Measurements from ENCODE around the gene FAM131C.
"Not testable (repeated sequence)": the region's sequence is repeated elsewhere in the genome, so short reads cannot be mapped to it uniquely, and the experiment has no call there.

Gene FAM131C

GRCh38 chr1:16046842-16047241 is 26.6 kb downstream of the FAM131C start:
- H3K9me3 ChIP-seq: no peaks in the 10 kb centered on the region

GRCh38 chr1:16043950-16044349 is 29.5 kb downstream of the FAM131C start:
- peaks cover 0 to 8% (median 7%) of the 10 kb centered on the region in 4 donors for H3K4me1 ChIP-seq
- H3K27ac ChIP-seq: no peak overlapping the region
- no peaks in the 10 kb centered on the region for H3K36me3 ChIP-seq
- intact Hi-C loops (cut with DNase I; ENCODE audit: low total_unique reads): no loop called here
- H3K9me3 ChIP-seq: no peaks in the 10 kb centered on the region
- TF ChIP-seq, protein P1, sequence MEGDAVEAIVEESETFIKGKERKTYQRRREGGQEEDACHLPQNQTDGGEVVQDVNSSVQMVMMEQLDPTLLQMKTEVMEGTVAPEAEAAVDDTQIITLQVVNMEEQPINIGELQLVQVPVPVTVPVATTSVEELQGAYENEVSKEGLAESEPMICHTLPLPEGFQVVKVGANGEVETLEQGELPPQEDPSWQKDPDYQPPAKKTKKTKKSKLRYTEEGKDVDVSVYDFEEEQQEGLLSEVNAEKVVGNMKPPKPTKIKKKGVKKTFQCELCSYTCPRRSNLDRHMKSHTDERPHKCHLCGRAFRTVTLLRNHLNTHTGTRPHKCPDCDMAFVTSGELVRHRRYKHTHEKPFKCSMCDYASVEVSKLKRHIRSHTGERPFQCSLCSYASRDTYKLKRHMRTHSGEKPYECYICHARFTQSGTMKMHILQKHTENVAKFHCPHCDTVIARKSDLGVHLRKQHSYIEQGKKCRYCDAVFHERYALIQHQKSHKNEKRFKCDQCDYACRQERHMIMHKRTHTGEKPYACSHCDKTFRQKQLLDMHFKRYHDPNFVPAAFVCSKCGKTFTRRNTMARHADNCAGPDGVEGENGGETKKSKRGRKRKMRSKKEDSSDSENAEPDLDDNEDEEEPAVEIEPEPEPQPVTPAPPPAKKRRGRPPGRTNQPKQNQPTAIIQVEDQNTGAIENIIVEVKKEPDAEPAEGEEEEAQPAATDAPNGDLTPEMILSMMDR (IDR thresholded peaks at IDR 0.05): no peak
- no peak overlapping the region for H3K4me3 ChIP-seq
- H3K27me3 ChIP-seq: no peaks in the 10 kb centered on the region
- no peak for DNase-seq

More at GRCh38 chr1:16046842-16047241, 26.6 kb downstream of the FAM131C start:
- Histone ChIP-seq H3K27me3 (no peaks in the 10 kb centered on the region), H3K36me3 (no peaks in the 10 kb centered on the region), H3K27ac (no peak overlapping the region), H3K4me1 (peaks cover 0 to 11% (median 9%) of the 10 kb centered on the region in 4 donors), H3K4me3 (no peak overlapping the region)
- no peak for DNase-seq
- intact Hi-C loops (cut with DNase I; ENCODE audit: low total_unique reads): no loop called here
- TF ChIP-seq, protein P1 (IDR thresholded peaks at IDR 0.05): no peak

DNA sequence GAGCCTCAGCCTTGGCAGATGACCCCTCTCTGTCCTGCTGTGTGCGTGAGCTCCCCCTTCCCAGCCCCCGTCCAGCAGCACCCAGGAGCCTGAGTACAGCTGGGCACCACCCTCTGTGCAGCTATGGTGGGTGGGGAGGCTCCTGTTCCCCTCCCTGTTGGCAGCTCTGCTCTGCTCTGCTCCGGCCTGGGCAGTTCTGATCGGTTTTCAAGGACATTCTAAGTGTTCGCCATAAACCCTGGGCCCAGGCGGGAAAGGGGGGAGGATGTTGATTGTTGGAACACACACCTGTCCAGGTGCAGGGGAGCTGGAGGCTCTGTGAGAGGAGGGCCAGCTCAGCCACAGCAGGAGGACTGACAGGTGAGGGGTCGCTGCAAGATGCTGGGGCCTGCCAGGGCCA is 29.9 kb downstream of the FAM131C start, which contains the start of gene CLCNKB:
Gene CLCNKB, plus strand, starts transcription at position 262 of the 400 bp plus-strand sequence. CDS start 711 bp downstream, outside the sequence.
- H3K9me3 ChIP-seq: no peaks in the 10 kb centered on the region
- H3K4me3 ChIP-seq: no peak within 1 kb of the TSS
- TF ChIP-seq, protein P1 (IDR thresholded peaks at IDR 0.05): no peak
- no peaks in the 10 kb centered on the region for H3K27me3 ChIP-seq
- intact Hi-C loops (cut with DNase I; ENCODE audit: low total_unique reads): no loop called here
- no peaks in the 10 kb centered on the region for H3K36me3 ChIP-seq
- H3K4me1 ChIP-seq: peaks cover 0 to 4% (median 2%) of the 10 kb centered on the region in 4 donors
- no peak for DNase-seq
- no peak within 1 kb of the TSS for H3K27ac ChIP-seq

- H3K27me3 ChIP-seq; H3K9me3 ChIP-seq; DNase-seq; H3K4me3 ChIP-seq; H3K27ac ChIP-seq; H3K4me1 ChIP-seq; intact Hi-C loops (cut with DNase I; ENCODE audit: low total_unique reads); H3K36me3 ChIP-seq: not testable (repeated sequence)
Measured at GRCh38 chr1:16042654-16043053, 30.8 kb downstream of the FAM131C start.

- no peaks in the 10 kb centered on the region for H3K27me3 ChIP-seq
- intact Hi-C loops (cut with DNase I; ENCODE audit: low total_unique reads): no loop called here
- H3K4me1 ChIP-seq: no peaks in the 10 kb centered on the region
- H3K27ac ChIP-seq: no peak overlapping the region
- DNase-seq: no peak
- H3K9me3 ChIP-seq: no peaks in the 10 kb centered on the region
- H3K36me3 ChIP-seq: no peaks in the 10 kb centered on the region
- TF ChIP-seq, protein P1 (IDR thresholded peaks at IDR 0.05): no peak
- H3K4me3 ChIP-seq: no peak overlapping the region
Measured at GRCh38 chr1:16042096-16042495, 31.4 kb downstream of the FAM131C start.

- no peak for DNase-seq
- no peaks in the 10 kb centered on the region for H3K4me1 ChIP-seq
- H3K4me3 ChIP-seq: no peak overlapping the region
- H3K27ac ChIP-seq: no peak overlapping the region
- H3K9me3 ChIP-seq: no peaks in the 10 kb centered on the region
- TF ChIP-seq, protein P1 (IDR thresholded peaks at IDR 0.05): no peak
- H3K36me3 ChIP-seq: no peaks in the 10 kb centered on the region
- intact Hi-C loops (cut with DNase I; ENCODE audit: low total_unique reads): no loop called here
- H3K27me3 ChIP-seq: no peaks in the 10 kb centered on the region
Measured at GRCh38 chr1:16041200-16041599, 32.3 kb downstream of the FAM131C start.

GRCh38 chr1:16039871-16040270 is 33.6 kb downstream of the FAM131C start:
- H3K27me3 ChIP-seq; H3K27ac ChIP-seq; H3K36me3 ChIP-seq; H3K4me1 ChIP-seq; H3K9me3 ChIP-seq; H3K4me3 ChIP-seq; DNase-seq; intact Hi-C loops (cut with DNase I; ENCODE audit: low total_unique reads): not testable (repeated sequence)

Data from tibial artery (tissue), 4 donors.